ENCODE data around the gene DNAI4.

DNA sequence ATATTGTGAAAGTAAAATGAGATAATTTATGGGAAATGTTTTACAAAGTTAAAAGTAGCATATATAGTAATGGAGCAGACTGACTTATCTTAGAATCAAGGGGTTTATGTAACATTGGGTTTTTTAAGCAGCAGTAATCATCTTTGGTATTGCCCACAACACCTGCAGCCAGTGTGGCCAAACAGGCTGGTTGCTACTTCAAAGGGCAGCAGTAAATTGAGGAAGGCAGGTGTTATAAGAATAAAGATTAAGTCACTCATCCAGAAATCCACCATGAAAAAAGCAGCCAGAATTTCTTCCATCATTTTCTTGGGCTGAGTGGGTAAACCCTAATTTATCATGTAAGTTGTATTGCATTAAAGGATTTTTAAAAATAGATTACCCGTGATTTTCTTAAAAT is 155.7 kb downstream of the DNAI4 start:
- no peak for TF ChIP-seq GATAD2A (IDR thresholded peaks at IDR 0.05)
- no peak for TF ChIP-seq PCBP2 (IDR thresholded peaks at IDR 0.05; ENCODE audit: low read depth, low read length, poor library complexity, severe bottlenecking)
- no peak for TF ChIP-seq LARP7 (IDR thresholded peaks at IDR 0.05)
- no peak for TF ChIP-seq SREBF1 (IDR thresholded peaks at IDR 0.05; ENCODE audit: borderline replicate concordance, low read depth, low read length)
- TF ChIP-seq MEF2A (IDR thresholded peaks at IDR 0.05; ENCODE audit: control insufficient read depth, low read depth, low read length): no peak
- TF ChIP-seq ZNF12 (CRISPR knock-in tag; IDR thresholded peaks at IDR 0.05): no peak
- TF ChIP-seq, protein P1, sequence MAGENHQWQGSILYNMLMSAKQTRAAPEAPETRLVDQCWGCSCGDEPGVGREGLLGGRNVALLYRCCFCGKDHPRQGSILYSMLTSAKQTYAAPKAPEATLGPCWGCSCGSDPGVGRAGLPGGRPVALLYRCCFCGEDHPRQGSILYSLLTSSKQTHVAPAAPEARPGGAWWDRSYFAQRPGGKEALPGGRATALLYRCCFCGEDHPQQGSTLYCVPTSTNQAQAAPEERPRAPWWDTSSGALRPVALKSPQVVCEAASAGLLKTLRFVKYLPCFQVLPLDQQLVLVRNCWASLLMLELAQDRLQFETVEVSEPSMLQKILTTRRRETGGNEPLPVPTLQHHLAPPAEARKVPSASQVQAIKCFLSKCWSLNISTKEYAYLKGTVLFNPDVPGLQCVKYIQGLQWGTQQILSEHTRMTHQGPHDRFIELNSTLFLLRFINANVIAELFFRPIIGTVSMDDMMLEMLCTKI (IDR thresholded peaks at IDR 0.05; ENCODE audit: partially characterized antibody): no peak
- TF ChIP-seq RBM25 (IDR thresholded peaks at IDR 0.05; ENCODE audit: low read depth, low read length, severe bottlenecking): no peak
- no peak for TF ChIP-seq HNRNPUL1 (IDR thresholded peaks at IDR 0.05; ENCODE audit: low read length)
